Gastrocnemius medialis (tissue), 4 donors: ENCODE measurements around the gene HIVEP2.

Experiments used
- CTCF ChIP-seq, 5 experiments: fragments of 450-650 bp in 3 of 5; fragments of 200-600 bp in 2 of 5; sonication (generic) in 2 of 5; IDR thresholded peaks in 4 of 5; conservative IDR thresholded peaks in 1 of 5; 1 replicate in 4 of 5; 2 replicates in 1 of 5; pipeline ENCODE4 v1.5.1; 2016 to 2019; ENCODE audit warnings: antibody characterized with exemption in 5 of 5, mild to moderate bottlenecking in 3 of 5, moderate library complexity in 3 of 5
- POLR2A ChIP-seq, 2 donors: fragments of 450-650 bp; IDR thresholded peaks; one replicate each; pipeline ENCODE4 v1.6.1; 2017; ENCODE audit warnings: antibody characterized with exemption in 2 of 2, mild to moderate bottlenecking in 2 of 2, moderate library complexity in 2 of 2

GRCh38 chr6:142856624-142857232 lies 88.2 kb downstream of the HIVEP2 start:
- TF ChIP-seq CTCF (IDR thresholded peaks at IDR 0.05 in 4 of 5, conservative IDR thresholded peaks at IDR 0.05 in 1 of 5) (no peak), POLR2A (IDR thresholded peaks at IDR 0.05) (no peak)
